ENCODE data around the gene MAGI1.
"Not testable (repeated sequence)": the region's sequence is repeated elsewhere in the genome, so short reads cannot be mapped to it uniquely, and the experiment has no call there.

MAGI1 gene

DNA sequence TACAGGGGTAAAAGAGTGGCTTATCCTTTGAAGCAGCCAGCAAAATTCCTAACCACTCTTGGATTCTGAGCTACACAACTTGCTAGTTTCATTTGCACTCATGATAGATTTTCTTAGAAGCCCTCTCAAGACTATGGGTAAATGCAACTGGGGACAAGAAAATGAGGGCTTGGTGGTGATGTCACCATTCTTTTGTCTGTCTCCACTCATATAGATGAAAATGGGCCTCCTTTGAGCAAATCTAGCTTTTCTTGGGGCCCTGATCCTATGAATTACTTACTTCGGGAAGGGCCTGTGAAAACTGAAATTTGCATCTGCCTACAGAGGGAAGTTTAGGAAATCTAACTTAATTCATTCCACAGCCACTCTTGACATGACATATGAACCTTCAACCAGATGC lies 486.3 kb downstream of the MAGI1 start:
- no peak for DNase-seq (ENCODE audit: low read depth)
- TF ChIP-seq, protein P1, sequence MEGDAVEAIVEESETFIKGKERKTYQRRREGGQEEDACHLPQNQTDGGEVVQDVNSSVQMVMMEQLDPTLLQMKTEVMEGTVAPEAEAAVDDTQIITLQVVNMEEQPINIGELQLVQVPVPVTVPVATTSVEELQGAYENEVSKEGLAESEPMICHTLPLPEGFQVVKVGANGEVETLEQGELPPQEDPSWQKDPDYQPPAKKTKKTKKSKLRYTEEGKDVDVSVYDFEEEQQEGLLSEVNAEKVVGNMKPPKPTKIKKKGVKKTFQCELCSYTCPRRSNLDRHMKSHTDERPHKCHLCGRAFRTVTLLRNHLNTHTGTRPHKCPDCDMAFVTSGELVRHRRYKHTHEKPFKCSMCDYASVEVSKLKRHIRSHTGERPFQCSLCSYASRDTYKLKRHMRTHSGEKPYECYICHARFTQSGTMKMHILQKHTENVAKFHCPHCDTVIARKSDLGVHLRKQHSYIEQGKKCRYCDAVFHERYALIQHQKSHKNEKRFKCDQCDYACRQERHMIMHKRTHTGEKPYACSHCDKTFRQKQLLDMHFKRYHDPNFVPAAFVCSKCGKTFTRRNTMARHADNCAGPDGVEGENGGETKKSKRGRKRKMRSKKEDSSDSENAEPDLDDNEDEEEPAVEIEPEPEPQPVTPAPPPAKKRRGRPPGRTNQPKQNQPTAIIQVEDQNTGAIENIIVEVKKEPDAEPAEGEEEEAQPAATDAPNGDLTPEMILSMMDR (IDR thresholded peaks at IDR 0.05; ENCODE audit: insufficient read depth, low read depth, low read length, missing control alignments): no peak
- H3K4me3 ChIP-seq (ENCODE audit: low read length): no peak overlapping the region

DNA sequence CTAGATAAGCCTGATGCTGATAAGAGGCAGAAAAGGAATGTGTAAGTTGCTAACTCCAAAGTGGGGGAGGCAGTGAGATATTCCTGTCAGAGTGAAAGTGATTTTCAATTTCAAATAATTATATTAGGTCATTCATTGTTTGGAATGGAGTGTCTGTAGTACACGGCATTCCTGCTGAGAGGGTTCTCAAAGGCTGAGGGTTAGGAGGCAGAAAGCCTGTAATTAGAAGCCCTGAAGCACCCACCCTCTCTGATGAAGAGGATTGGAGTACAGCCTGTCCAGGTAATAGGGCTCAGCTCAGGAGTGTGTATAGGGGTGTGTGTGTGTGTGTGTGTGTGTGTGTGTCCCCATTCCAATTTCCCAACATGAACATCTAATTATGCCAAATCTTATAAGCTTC lies 486.8 kb downstream of the MAGI1 start:
- H3K4me3 ChIP-seq (ENCODE audit: low read length): no peak overlapping the region

DNA sequence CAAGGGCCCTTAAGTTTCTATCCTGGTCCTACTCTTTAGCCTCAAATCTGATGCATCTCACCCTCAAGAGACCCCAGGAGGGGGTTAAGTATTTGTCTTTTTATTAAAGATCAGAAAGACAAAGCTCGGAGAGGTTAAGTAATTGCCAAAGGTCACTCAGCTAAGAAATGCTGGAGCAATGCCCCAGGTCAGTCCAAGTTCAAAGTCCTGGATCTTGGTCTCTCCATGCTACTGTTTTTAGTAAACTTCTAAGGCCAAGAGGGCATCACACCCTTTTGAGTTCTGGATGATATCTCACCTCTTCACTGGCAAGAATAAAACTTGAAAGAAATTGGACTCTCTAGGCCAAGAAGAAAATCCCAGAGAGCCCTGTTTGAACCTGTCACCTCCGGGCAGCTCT lies 488.6 kb downstream of the MAGI1 start:
- TF ChIP-seq, protein P1 (IDR thresholded peaks at IDR 0.05; ENCODE audit: insufficient read depth, low read depth, low read length, missing control alignments): no peak
- H3K4me3 ChIP-seq (ENCODE audit: low read length): no peak overlapping the region
- no peak for DNase-seq (ENCODE audit: low read depth)

More for the DNA sequence above, 486.8 kb downstream of the MAGI1 start:
- no peak for DNase-seq (ENCODE audit: low read depth)
- TF ChIP-seq, protein P1 (IDR thresholded peaks at IDR 0.05; ENCODE audit: insufficient read depth, low read depth, low read length, missing control alignments): no peak

DNA sequence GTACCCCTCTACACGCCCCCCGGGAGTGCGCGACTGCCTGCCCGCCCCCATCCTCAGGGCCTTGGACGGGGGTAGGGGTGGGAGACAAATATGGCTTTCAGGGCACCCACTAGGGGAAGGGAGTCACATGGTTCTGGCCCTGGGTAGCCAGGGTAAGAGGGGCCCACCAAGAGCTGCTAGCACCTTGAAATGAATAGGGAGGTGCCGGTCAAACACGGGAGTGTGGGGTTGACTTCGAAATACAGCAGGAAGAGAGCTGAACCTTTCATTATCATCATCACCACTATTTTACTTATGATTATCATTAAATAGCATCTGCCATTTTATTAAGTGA lies 489.1 kb downstream of the MAGI1 start:
- no peak overlapping the region for H3K4me3 ChIP-seq (ENCODE audit: low read length)
- TF ChIP-seq, protein P1 (IDR thresholded peaks at IDR 0.05; ENCODE audit: insufficient read depth, low read depth, low read length, missing control alignments): no peak
- no peak for DNase-seq (ENCODE audit: low read depth)

DNA sequence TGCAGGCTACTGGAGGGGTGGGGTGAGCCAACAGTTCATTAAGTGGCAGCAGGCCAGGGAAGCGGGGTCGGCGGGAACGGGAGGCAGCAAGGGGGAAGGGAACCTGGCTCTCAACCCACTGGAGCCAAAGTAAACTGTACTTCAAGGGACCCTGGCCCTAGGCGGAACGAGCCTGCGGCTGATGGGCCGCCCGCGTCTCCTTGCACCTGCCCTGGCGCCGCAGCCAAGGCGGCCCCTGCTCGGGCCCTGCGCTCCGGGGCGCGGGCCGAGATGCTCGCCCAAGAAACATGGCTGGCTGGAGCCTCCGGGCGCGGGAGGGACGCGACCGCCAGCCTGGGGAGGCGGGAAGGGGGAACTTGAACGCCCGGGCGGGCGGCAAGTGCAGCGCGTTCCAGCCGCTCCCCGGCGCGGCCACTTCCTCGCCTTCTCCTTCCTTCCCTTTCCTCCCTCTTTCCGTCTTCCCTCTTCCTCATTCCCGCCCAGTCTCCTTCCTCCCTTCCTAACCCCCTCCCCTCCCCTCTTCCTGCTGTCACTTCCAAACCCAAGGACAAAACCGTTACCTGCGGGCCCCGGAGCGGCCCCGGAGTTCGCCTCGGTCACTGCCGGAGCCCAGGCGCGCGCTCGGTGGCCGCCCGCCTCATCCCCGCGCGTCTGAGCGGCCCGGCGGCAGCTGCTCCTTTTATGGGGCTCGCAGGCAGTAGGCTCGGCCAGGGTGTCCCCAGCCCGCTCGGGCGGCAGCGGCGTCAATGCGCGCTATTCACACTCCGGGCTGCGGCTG lies 489.7 kb downstream of the MAGI1 start:
- peak; percentile 4 for DNase-seq (ENCODE audit: low read depth)
- TF ChIP-seq, protein P1 (IDR thresholded peaks at IDR 0.05; ENCODE audit: insufficient read depth, low read depth, low read length, missing control alignments): no peak
- peak overlapping the region; percentile 26 for H3K4me3 ChIP-seq (ENCODE audit: low read length)

DNA sequence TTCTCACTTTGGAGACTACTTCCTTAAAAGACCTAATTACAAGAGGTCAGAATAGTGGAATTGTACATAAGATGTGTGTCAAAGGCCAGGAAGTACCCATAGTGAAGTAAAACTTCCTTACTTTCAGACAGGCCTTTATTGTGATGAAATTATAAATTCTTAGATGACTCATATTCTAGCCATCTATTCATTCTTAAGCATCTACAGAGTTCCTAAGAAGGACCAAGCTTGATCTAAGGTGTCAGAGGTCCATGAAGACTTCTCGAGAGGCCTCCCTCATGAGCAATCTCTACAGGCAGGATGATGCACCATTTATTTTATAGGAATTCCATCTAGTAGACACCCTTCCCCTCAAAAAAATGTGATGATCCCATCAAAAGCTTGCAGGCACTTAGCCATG lies 493.3 kb downstream of the MAGI1 start:
- no peak overlapping the region for H3K4me3 ChIP-seq (ENCODE audit: low read length)
- peak; percentile 19 for DNase-seq (ENCODE audit: low read depth)
- TF ChIP-seq, protein P1 (IDR thresholded peaks at IDR 0.05; ENCODE audit: insufficient read depth, low read depth, low read length, missing control alignments): no peak

DNA sequence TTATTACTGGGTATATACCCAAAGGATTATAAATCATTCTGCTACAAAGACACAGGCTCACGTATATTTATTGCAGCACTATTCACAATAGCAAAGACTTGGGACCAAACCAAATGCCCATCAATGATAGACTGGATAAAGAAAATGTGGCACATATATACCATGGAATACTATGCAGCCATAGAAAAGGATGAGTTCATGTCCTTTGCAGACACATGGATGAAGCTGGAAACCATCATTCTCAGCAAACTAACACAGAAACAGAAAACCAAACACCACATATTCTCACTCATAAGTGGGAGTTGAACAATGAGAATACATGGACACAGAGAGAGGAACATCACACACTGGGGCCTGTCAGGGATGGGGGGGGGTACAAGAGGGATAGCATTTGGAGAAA lies 495.3 kb downstream of the MAGI1 start:
- DNase-seq (ENCODE audit: low read depth); H3K4me3 ChIP-seq (ENCODE audit: low read length): not testable (repeated sequence)

Data from epithelial cell of esophagus (primary cell).